GM23338 (cell line): Measurements from ENCODE around the gene CDK13. TPM values are rescaled to one million over a fixed set of nuclear protein-coding genes. Genes with fewer than 3 reads are reported as not detected.
"Not testable (repeated sequence)": the region's sequence is repeated elsewhere in the genome, so short reads cannot be mapped to it uniquely, and the experiment has no call there.

Experiments used
- ATAC-seq: fragments of 200-7000 bp; cut with Tn5 transposase; 3 replicates; pipeline ENCODE4 v1.9.1; 2020
- DNase-seq: peaks from one replicate; pipeline ENCODE4 v3.0.0-alpha.2; 2015; ENCODE audit warnings: low spot score
- H2AFZ ChIP-seq: fragments of 200-600 bp; sonication (generic); 2 replicates; pipeline ENCODE4 v1.8.0; 2016; ENCODE audit warnings: antibody characterized with exemption, mild to moderate bottlenecking, moderate library complexity
- H3F3A ChIP-seq: fragments of 200-600 bp; sonication (generic); replicated peaks from 2 replicates; pipeline ENCODE4 v1.8.0; 2017; ENCODE audit warnings: antibody characterized with exemption, mixed run types, low read depth
- H3K27ac ChIP-seq: fragments of 200-600 bp; sonication (generic); 2 replicates; pipeline ENCODE4 v1.6.1; 2016; ENCODE audit warnings: low read depth
- H3K27me3 ChIP-seq: fragments of 200-600 bp; sonication (generic); 2 replicates; pipeline ENCODE4 v1.8.0; 2016; ENCODE audit warnings: mild to moderate bottlenecking, mixed run types, moderate library complexity; ENCODE audit not compliant: insufficient read depth
- H3K36me3 ChIP-seq: fragments of 200-600 bp; sonication (generic); 2 replicates; pipeline ENCODE4 v1.8.0; 2016; ENCODE audit warnings: mild to moderate bottlenecking; ENCODE audit not compliant: insufficient read depth
- H3K4me1 ChIP-seq: fragments of 200-600 bp; sonication (generic); 2 replicates; pipeline ENCODE4 v1.8.0; 2016; ENCODE audit warnings: mild to moderate bottlenecking, moderate library complexity; ENCODE audit not compliant: insufficient read depth
- H3K4me2 ChIP-seq: fragments of 200-600 bp; sonication (generic); 2 replicates; pipeline ENCODE4 v1.7.1; 2017; ENCODE audit warnings: mixed run types
- H3K4me3 ChIP-seq: fragments of 200-600 bp; sonication (generic); 2 replicates; pipeline ENCODE4 v1.6.1; 2016; ENCODE audit warnings: mixed run types
- H3K79me2 ChIP-seq: fragments of 200-600 bp; sonication (generic); replicated peaks from 2 replicates; pipeline ENCODE4 v1.8.0; 2017; ENCODE audit warnings: mild to moderate bottlenecking; ENCODE audit not compliant: insufficient read depth
- H3K9me2 ChIP-seq: fragments of 200-600 bp; sonication (generic); 2 replicates; pipeline ENCODE4 v1.8.0; 2017; ENCODE audit not compliant: insufficient read depth
- H4K20me1 ChIP-seq: fragments of 200-600 bp; sonication (generic); replicated peaks from 2 replicates; pipeline ENCODE4 v1.8.0; 2017; ENCODE audit warnings: mild to moderate bottlenecking; ENCODE audit not compliant: insufficient read depth
- H3K27ac Mint-ChIP-seq: 2 replicates; pipeline ENCODE4 v1.8.0; 2020; ENCODE audit warnings: inconsistent platforms, mild to moderate bottlenecking, moderate library complexity, mixed read lengths
- H3K27me3 Mint-ChIP-seq: 3 replicates; pipeline ENCODE4 v1.8.0; 2022; ENCODE audit warnings: low read depth, mild to moderate bottlenecking, moderate library complexity, mixed read lengths, inconsistent platforms; ENCODE audit not compliant: insufficient read depth, poor library complexity
- H3K36me3 Mint-ChIP-seq: 3 replicates; pipeline ENCODE4 v1.8.0; 2021; ENCODE audit warnings: low read depth, mild to moderate bottlenecking, inconsistent platforms, moderate library complexity, mixed read lengths
- H3K4me1 Mint-ChIP-seq: 3 replicates; pipeline ENCODE4 v1.8.0; 2020; ENCODE audit warnings: mild to moderate bottlenecking, inconsistent platforms, mixed read lengths
- H3K4me3 Mint-ChIP-seq: 3 replicates; pipeline ENCODE4 v1.8.0; 2021; ENCODE audit warnings: moderate library complexity, mild to moderate bottlenecking, inconsistent platforms, mixed read lengths
- H3K9me3 Mint-ChIP-seq: 3 replicates; pipeline ENCODE4 v1.8.0; 2020; ENCODE audit warnings: moderate library complexity, mild to moderate bottlenecking, inconsistent platforms, mixed read lengths
- CREB1 ChIP-seq: fragments of 250-450 bp; sonication (Bioruptor Pico); IDR thresholded peaks from 2 replicates; pipeline ENCODE4 v1.5.0; 2020; ENCODE audit warnings: low read depth, mild to moderate bottlenecking, moderate library complexity
- CTCF ChIP-seq, 2 experiments: fragments of 200-600 bp in 1 of 2; sonication (generic) in 1 of 2; conservative IDR thresholded peaks; 2 replicates each; pipeline versions ENCODE4 v1.5.1 to v1.6.1; 2016 to 2017; ENCODE audit warnings: antibody characterized with exemption in 2 of 2, low read depth in 2 of 2, mild to moderate bottlenecking in 2 of 2, moderate library complexity in 1 of 2
- ETS1 ChIP-seq: IDR thresholded peaks from 2 replicates; pipeline ENCODE4 v1.6.1; 2016; ENCODE audit warnings: antibody characterized with exemption
- EZH2 ChIP-seq: fragments of 200-600 bp; sonication (generic); IDR thresholded peaks from one replicate; pipeline ENCODE4 v1.8.0; 2017; ENCODE audit warnings: antibody characterized with exemption, mild to moderate bottlenecking, low read depth; ENCODE audit not compliant: unreplicated experiment
- EZH2phosphoT487 ChIP-seq: fragments of 200-600 bp; sonication (generic); IDR thresholded peaks from one replicate; pipeline ENCODE4 v1.8.1; 2018; ENCODE audit warnings: antibody characterized with exemption; ENCODE audit not compliant: unreplicated experiment
- JUNB ChIP-seq: IDR thresholded peaks from one replicate; pipeline ENCODE4 v1.6.1; 2016; ENCODE audit warnings: antibody characterized with exemption; ENCODE audit not compliant: unreplicated experiment
- POLR2AphosphoS5 ChIP-seq: IDR thresholded peaks from 2 replicates; pipeline ENCODE4 v1.6.1; 2016; ENCODE audit warnings: antibody characterized with exemption, low read depth
- ZNF331 ChIP-seq: fragments of 250-450 bp; sonication (Bioruptor Pico); IDR thresholded peaks from 2 replicates; pipeline ENCODE4 v1.5.0; 2020; ENCODE audit warnings: low read depth, mild to moderate bottlenecking, moderate library complexity
- polyA plus RNA-seq: library from polyadenylated mRNA; unstranded; fragments of >200 nt; fragmentation: Nextera tagmentation; extraction: Ambion mirVana; gene quantifications from 2 replicates; pipeline ENCODE4 v1.2.1, GENCODE V29; 2016
- total RNA-seq: library from RNA; depleted of rRNA; stranded (reverse); fragments of >200 nt; shearing (Covaris generic); gene quantifications from 2 replicates; pipeline ENCODE4 v1.2.3, GENCODE V29; 2014

The CDK13 gene
- total and polyA plus RNA-seq, 2 experiments from 2014 or later, result 39.4 to 80.2 TPM

GRCh38 chr7:40115936-40116335, 165.9 kb downstream of the CDK13 start (continued):
- TF ChIP-seq ETS1 (no peak), ZNF331 (CRISPR knock-in tag) (no peak), CTCF (conservative IDR thresholded peaks at IDR 0.05; ENCODE audit: low read depth in 2 of 2) (no peak), CREB1 (CRISPR knock-in tag) (no peak)

- H3K27ac ChIP-seq, H3K27me3 ChIP-seq, H3K4me2 ChIP-seq, H3K36me3 Mint-ChIP-seq, H3K79me2 ChIP-seq, H3F3A ChIP-seq, H3K9me3 Mint-ChIP-seq, ATAC-seq, H4K20me1 ChIP-seq, H3K27me3 Mint-ChIP-seq, H3K4me1 ChIP-seq, H2AFZ ChIP-seq, H3K4me3 ChIP-seq, DNase-seq, H3K27ac Mint-ChIP-seq, H3K9me2 ChIP-seq, H3K4me3 Mint-ChIP-seq, H3K36me3 ChIP-seq, H3K4me1 Mint-ChIP-seq: not testable (repeated sequence)
Observed at GRCh38 chr7:40117199-40117598, 167.1 kb downstream of the CDK13 start.

- not testable (repeated sequence) for H3K4me2 ChIP-seq, H3K36me3 Mint-ChIP-seq, H3K9me3 Mint-ChIP-seq, H3K4me3 ChIP-seq, ATAC-seq, H3K4me1 Mint-ChIP-seq, H3K27me3 Mint-ChIP-seq, H3K4me3 Mint-ChIP-seq, H4K20me1 ChIP-seq, H3F3A ChIP-seq, H3K79me2 ChIP-seq, H3K9me2 ChIP-seq, H3K27ac Mint-ChIP-seq, H3K36me3 ChIP-seq, H3K4me1 ChIP-seq, DNase-seq, H3K27ac ChIP-seq, H3K27me3 ChIP-seq, H2AFZ ChIP-seq
Observed at GRCh38 chr7:40118201-40118600, 168.1 kb downstream of the CDK13 start.

- Mint-ChIP-seq H3K4me1 (peaks cover 4% of the 10 kb centered on the region; the same call in 2 of the 3 replicates), H3K36me3 (no peaks in the 10 kb centered on the region), H3K27me3 (peaks cover 1% of the 10 kb centered on the region), H3K9me3 (no peaks in the 10 kb centered on the region), H3K4me3 (no peak overlapping the region), H3K27ac (no peak overlapping the region)
- H3K4me3 ChIP-seq, result no peak overlapping the region
- H2AFZ ChIP-seq, result no peak overlapping the region
- H3K27me3 ChIP-seq, result no peaks in the 10 kb centered on the region
- 0 out of 2 replicates have a peak, but pooled peaks cover 4% of the 10 kb centered on the region for H3F3A ChIP-seq
- H3K27ac ChIP-seq, result peak overlapping the region; percentile 65; the same call in 1 of the 2 replicates
- H3K79me2 ChIP-seq, result no peaks in the 10 kb centered on the region
- H3K9me2 ChIP-seq, result no peaks in the 10 kb centered on the region
- H3K36me3 ChIP-seq, result no peaks in the 10 kb centered on the region
- no peaks in the 10 kb centered on the region for H3K4me1 ChIP-seq
- no peaks in the 10 kb centered on the region for H4K20me1 ChIP-seq
- DNase-seq (no peak), ATAC-seq (no peak)
- H3K4me2 ChIP-seq, result no peak overlapping the region
- TF ChIP-seq JUNB (no peak), ETS1 (no peak), CREB1 (CRISPR knock-in tag) (no peak), EZH2 (no peak), EZH2phosphoT487 (no peak), POLR2AphosphoS5 (no peak), CTCF (conservative IDR thresholded peaks at IDR 0.05; ENCODE audit: low read depth in 2 of 2) (no peak)
Observed at GRCh38 chr7:40120020-40120419, 170.0 kb downstream of the CDK13 start.
